ENCODE data around the gene TSC1.
A peak's percentile ranks its signal among the peaks of the same experiment; 100 is the strongest.
"Not testable (repeated sequence)": the region's sequence is repeated elsewhere in the genome, so short reads cannot be mapped to it uniquely, and the experiment has no call there.

TSC1 gene

GRCh38 chr9:132944294-132945185, at the start of gene TSC1:
Gene TSC1 (minus strand): TSS chr9:132944616. CDS start chr9:132928872, 15,744 bp downstream.
- DNase-seq = peak; percentile 98

GRCh38 chr9:132993511-132993939, 49.1 kb upstream of the TSC1 start:
- DNase-seq = no peak

GRCh38 chr9:132991351-132992300, 47.2 kb upstream of the TSC1 start:
- no peak for DNase-seq

GRCh38 chr9:132990781-132991180, 46.4 kb upstream of the TSC1 start:
- no peak for DNase-seq

GRCh38 chr9:132989998-132990557, 45.7 kb upstream of the TSC1 start:
- DNase-seq = not testable (repeated sequence)

GRCh38 chr9:132989414-132989996, 45.1 kb upstream of the TSC1 start:
- no peak for DNase-seq

GRCh38 chr9:132989014-132989310, 44.5 kb upstream of the TSC1 start:
- DNase-seq = no peak

GRCh38 chr9:132988244-132989013, 44.0 kb upstream of the TSC1 start:
- no peak for DNase-seq

GRCh38 chr9:132986640-132987620, 42.5 kb upstream of the TSC1 start:
- no peak for DNase-seq

- no peak for DNase-seq
Observed at GRCh38 chr9:132986114-132986513, 41.7 kb upstream of the TSC1 start.

GRCh38 chr9:132985489-132985888, 41.1 kb upstream of the TSC1 start:
- no peak for DNase-seq

GRCh38 chr9:132985071-132985350, 40.6 kb upstream of the TSC1 start:
- DNase-seq = no peak

GRCh38 chr9:132984202-132985070, 40.0 kb upstream of the TSC1 start:
- DNase-seq = no peak

GRCh38 chr9:132983491-132984201, 39.2 kb upstream of the TSC1 start:
- no peak for DNase-seq

GRCh38 chr9:132982458-132982857, 38.0 kb upstream of the TSC1 start:
- no peak for DNase-seq

- DNase-seq = no peak
Observed at GRCh38 chr9:132980157-132980556, 35.7 kb upstream of the TSC1 start.

GRCh38 chr9:132978451-132979131, 34.2 kb upstream of the TSC1 start, which contains the start of gene GFI1B:
Gene GFI1B (plus strand): TSS chr9:132978694. CDS start chr9:132986679, 7,985 bp downstream.
- no peak for DNase-seq

- no peak for DNase-seq
Observed at GRCh38 chr9:132978112-132978450, 33.7 kb upstream of the TSC1 start.

- no peak for DNase-seq
Observed at GRCh38 chr9:132976571-132976970, 32.2 kb upstream of the TSC1 start.

All from left hindlimb (tissue), 1 donor.